OCI-LY7 (cell line): ENCODE results near the gene SCARF2.
"Not testable (repeated sequence)": the region's sequence is repeated elsewhere in the genome, so short reads cannot be mapped to it uniquely, and the experiment has no call there.

Experiments used
- EZH2phosphoT487 ChIP-seq: fragments of 200-600 bp; sonication (generic); IDR thresholded peaks from 2 replicates; pipeline ENCODE4 v1.6.1; 2018; ENCODE audit warnings: low read depth, borderline replicate concordance, mild to moderate bottlenecking, mixed run types, antibody characterized with exemption, low read length, moderate library complexity, mixed read lengths
- TF ChIP-seq, protein P1 (sequence below): fragments of 200-600 bp; sonication (generic); conservative IDR thresholded peaks from 2 replicates; pipeline ENCODE4 v1.5.1; 2014; ENCODE audit warnings: mild to moderate bottlenecking, antibody characterized with exemption, low read length, moderate library complexity, mixed read lengths

DNA sequence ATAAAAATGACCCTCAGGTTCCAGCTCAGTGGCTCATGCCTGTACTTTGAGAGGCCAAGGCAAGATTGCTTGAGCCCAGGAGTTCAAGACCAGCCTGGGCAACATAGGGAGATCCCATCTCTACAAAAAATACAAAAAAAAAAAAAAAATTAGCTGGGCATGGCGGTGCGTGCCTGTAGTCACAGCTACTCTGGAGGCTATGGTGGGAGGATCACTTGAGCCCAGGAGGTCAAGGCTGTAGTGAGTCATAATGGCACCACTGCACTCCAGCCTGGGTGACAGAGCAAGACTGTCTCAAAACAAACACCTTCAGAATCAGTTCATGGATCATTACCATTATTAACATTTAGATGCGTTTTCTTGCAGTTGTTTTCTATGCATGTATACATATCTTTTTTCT is 28.2 kb downstream of the SCARF2 start:
- TF ChIP-seq, protein P1, sequence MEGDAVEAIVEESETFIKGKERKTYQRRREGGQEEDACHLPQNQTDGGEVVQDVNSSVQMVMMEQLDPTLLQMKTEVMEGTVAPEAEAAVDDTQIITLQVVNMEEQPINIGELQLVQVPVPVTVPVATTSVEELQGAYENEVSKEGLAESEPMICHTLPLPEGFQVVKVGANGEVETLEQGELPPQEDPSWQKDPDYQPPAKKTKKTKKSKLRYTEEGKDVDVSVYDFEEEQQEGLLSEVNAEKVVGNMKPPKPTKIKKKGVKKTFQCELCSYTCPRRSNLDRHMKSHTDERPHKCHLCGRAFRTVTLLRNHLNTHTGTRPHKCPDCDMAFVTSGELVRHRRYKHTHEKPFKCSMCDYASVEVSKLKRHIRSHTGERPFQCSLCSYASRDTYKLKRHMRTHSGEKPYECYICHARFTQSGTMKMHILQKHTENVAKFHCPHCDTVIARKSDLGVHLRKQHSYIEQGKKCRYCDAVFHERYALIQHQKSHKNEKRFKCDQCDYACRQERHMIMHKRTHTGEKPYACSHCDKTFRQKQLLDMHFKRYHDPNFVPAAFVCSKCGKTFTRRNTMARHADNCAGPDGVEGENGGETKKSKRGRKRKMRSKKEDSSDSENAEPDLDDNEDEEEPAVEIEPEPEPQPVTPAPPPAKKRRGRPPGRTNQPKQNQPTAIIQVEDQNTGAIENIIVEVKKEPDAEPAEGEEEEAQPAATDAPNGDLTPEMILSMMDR: not testable (repeated sequence)
- not testable (repeated sequence) for TF ChIP-seq EZH2phosphoT487
